Mucosa of rectum (tissue), 2 donors: ENCODE results near the gene EVA1C.
"Not testable (repeated sequence)": the region's sequence is repeated elsewhere in the genome, so short reads cannot be mapped to it uniquely, and the experiment has no call there.

Source experiments
- H3K27ac ChIP-seq, 2 donors: one replicate each; pipeline ENCODE4 v1.7.0; 2013; ENCODE audit warnings: inconsistent platforms in 2 of 2, low read depth in 2 of 2, low read length in 2 of 2
- H3K27me3 ChIP-seq, 2 donors: one replicate each; pipeline ENCODE4 v1.7.0; 2013; ENCODE audit warnings: low read length in 2 of 2; ENCODE audit not compliant: control insufficient read depth in 2 of 2, insufficient read depth in 2 of 2
- H3K36me3 ChIP-seq, 2 donors: one replicate each; pipeline ENCODE4 v1.7.0; 2013; ENCODE audit warnings: low read length in 2 of 2; ENCODE audit not compliant: control insufficient read depth in 2 of 2, insufficient read depth in 2 of 2
- H3K4me1 ChIP-seq, 2 donors: one replicate each; pipeline ENCODE4 v1.7.0; 2013; ENCODE audit warnings: low read length in 2 of 2, mild to moderate bottlenecking in 1 of 2; ENCODE audit not compliant: control insufficient read depth in 2 of 2, insufficient read depth in 2 of 2
- H3K4me3 ChIP-seq, 2 donors: one replicate each; pipeline ENCODE4 v1.7.0; 2013; ENCODE audit warnings: low read length in 2 of 2
- H3K9ac ChIP-seq, 2 donors: one replicate each; pipeline ENCODE4 v1.7.0; 2013; ENCODE audit warnings: low read length in 2 of 2, low read depth in 1 of 2, mild to moderate bottlenecking in 1 of 2
- H3K9me3 ChIP-seq, 2 donors: one replicate each; pipeline ENCODE4 v1.7.0; 2013; ENCODE audit warnings: low read length in 2 of 2; ENCODE audit not compliant: control insufficient read depth in 2 of 2
- donor health status: healthy.
- donor health status: Normal muscosa, but diverticular disease.

Gene EVA1C

GRCh38 chr21:32423320-32424190 is 11.0 kb downstream of the EVA1C start:
- no peaks in the 10 kb centered on the region for H3K4me1 ChIP-seq
- no peaks in the 10 kb centered on the region for H3K36me3 ChIP-seq
- no peaks in the 10 kb centered on the region for H3K27me3 ChIP-seq
- no peak overlapping the region for H3K27ac ChIP-seq
- no peak overlapping the region for H3K4me3 ChIP-seq
- no peak overlapping the region for H3K9ac ChIP-seq
- no peaks in the 10 kb centered on the region for H3K9me3 ChIP-seq

- no peaks in the 10 kb centered on the region for H3K36me3 ChIP-seq
- no peak overlapping the region for H3K27ac ChIP-seq
- H3K9me3 ChIP-seq = no peaks in the 10 kb centered on the region
- H3K9ac ChIP-seq = no peak overlapping the region
- H3K27me3 ChIP-seq = no peaks in the 10 kb centered on the region
- H3K4me3 ChIP-seq = no peak overlapping the region
- H3K4me1 ChIP-seq = no peaks in the 10 kb centered on the region
Observed at GRCh38 chr21:32424191-32424535, 11.7 kb downstream of the EVA1C start.

GRCh38 chr21:32424674-32425073 is 12.2 kb downstream of the EVA1C start:
- Histone ChIP-seq H3K36me3 (no peaks in the 10 kb centered on the region), H3K27ac (no peak overlapping the region), H3K4me3 (no peak overlapping the region), H3K27me3 (no peaks in the 10 kb centered on the region), H3K9me3 (no peaks in the 10 kb centered on the region), H3K9ac (no peak overlapping the region), H3K4me1 (no peaks in the 10 kb centered on the region)

- Histone ChIP-seq H3K9ac (no peak overlapping the region), H3K9me3 (no peaks in the 10 kb centered on the region), H3K4me3 (no peak overlapping the region), H3K27ac (no peak overlapping the region), H3K27me3 (no peaks in the 10 kb centered on the region), H3K36me3 (no peaks in the 10 kb centered on the region), H3K4me1 (no peaks in the 10 kb centered on the region)
Observed at GRCh38 chr21:32425628-32426027, 13.1 kb downstream of the EVA1C start.

GRCh38 chr21:32426066-32426465 is 13.6 kb downstream of the EVA1C start:
- H3K4me3 ChIP-seq = no peak overlapping the region
- H3K9ac ChIP-seq = no peak overlapping the region
- H3K27ac ChIP-seq = no peak overlapping the region
- no peaks in the 10 kb centered on the region for H3K9me3 ChIP-seq
- H3K4me1 ChIP-seq = no peaks in the 10 kb centered on the region
- no peaks in the 10 kb centered on the region for H3K36me3 ChIP-seq
- no peaks in the 10 kb centered on the region for H3K27me3 ChIP-seq

- Histone ChIP-seq H3K4me3 (no peak overlapping the region), H3K9ac (no peak overlapping the region), H3K27ac (no peak overlapping the region), H3K9me3 (no peaks in the 10 kb centered on the region), H3K4me1 (no peaks in the 10 kb centered on the region), H3K36me3 (no peaks in the 10 kb centered on the region), H3K27me3 (no peaks in the 10 kb centered on the region)
Observed at GRCh38 chr21:32426592-32427051, 14.1 kb downstream of the EVA1C start.

- no peak overlapping the region for H3K4me3 ChIP-seq
- no peak overlapping the region for H3K27ac ChIP-seq
- no peaks in the 10 kb centered on the region for H3K9me3 ChIP-seq
- no peaks in the 10 kb centered on the region for H3K27me3 ChIP-seq
- H3K4me1 ChIP-seq = no peaks in the 10 kb centered on the region
- H3K9ac ChIP-seq = no peak overlapping the region
- no peaks in the 10 kb centered on the region for H3K36me3 ChIP-seq
Observed at GRCh38 chr21:32427958-32428623, 15.6 kb downstream of the EVA1C start.

GRCh38 chr21:32432982-32433660 is 20.6 kb downstream of the EVA1C start:
- not testable (repeated sequence) for H3K9ac ChIP-seq, H3K4me3 ChIP-seq, H3K36me3 ChIP-seq, H3K27ac ChIP-seq, H3K4me1 ChIP-seq, H3K27me3 ChIP-seq, H3K9me3 ChIP-seq

- Histone ChIP-seq H3K36me3 (no peaks in the 10 kb centered on the region), H3K9ac (no peak overlapping the region), H3K27ac (no peak overlapping the region), H3K4me3 (no peak overlapping the region), H3K4me1 (no peaks in the 10 kb centered on the region), H3K9me3 (no peaks in the 10 kb centered on the region), H3K27me3 (no peaks in the 10 kb centered on the region)
Observed at GRCh38 chr21:32437729-32438128, 25.2 kb downstream of the EVA1C start.
